GM19324 (cell line): Measurements from ENCODE around the gene TMEM270.
"Not testable (repeated sequence)": the region's sequence is repeated elsewhere in the genome, so short reads cannot be mapped to it uniquely, and the experiment has no call there.

Source experiments
- ATAC-seq: cut with Tn5 transposase; IDR thresholded peaks from one replicate; pipeline ENCODE4 v1.9.1; 2021; ENCODE audit warnings: mild to moderate bottlenecking, moderate library complexity; ENCODE audit not compliant: unreplicated experiment, low FRiP score

TMEM270 gene

GRCh38 chr7:73860859-73861258, at the start of gene TMEM270:
TMEM270 (plus strand) TSS chr7:73861159; CDS start chr7:73861195, 36 bp downstream.
- ATAC-seq: no peak

GRCh38 chr7:73811760-73812168, 49.2 kb upstream of the TMEM270 start:
- no peak for ATAC-seq

- ATAC-seq: no peak
Measured at GRCh38 chr7:73812996-73813395, 48.0 kb upstream of the TMEM270 start.

- no peak for ATAC-seq
Measured at GRCh38 chr7:73815436-73815835, 45.5 kb upstream of the TMEM270 start.

GRCh38 chr7:73817121-73817520, 43.8 kb upstream of the TMEM270 start:
- no peak for ATAC-seq

- ATAC-seq: no peak
Measured at GRCh38 chr7:73820013-73820412, 40.9 kb upstream of the TMEM270 start.

GRCh38 chr7:73821597-73822285, 39.2 kb upstream of the TMEM270 start:
- ATAC-seq: not testable (repeated sequence)

GRCh38 chr7:73822319-73823173, 38.4 kb upstream of the TMEM270 start:
- no peak for ATAC-seq

- no peak for ATAC-seq
Measured at GRCh38 chr7:73823257-73823656, 37.7 kb upstream of the TMEM270 start.

- ATAC-seq: no peak
Measured at GRCh38 chr7:73823873-73824592, 36.9 kb upstream of the TMEM270 start.

- no peak for ATAC-seq
Measured at GRCh38 chr7:73824986-73825385, 36.0 kb upstream of the TMEM270 start.

GRCh38 chr7:73827567-73828106, 33.3 kb upstream of the TMEM270 start:
- ATAC-seq: no peak

GRCh38 chr7:73828107-73828803, 32.7 kb upstream of the TMEM270 start:
- ATAC-seq: no peak

GRCh38 chr7:73828972-73829371, 32.0 kb upstream of the TMEM270 start:
- ATAC-seq: no peak

GRCh38 chr7:73829505-73829904, 31.5 kb upstream of the TMEM270 start:
- no peak for ATAC-seq

GRCh38 chr7:73829921-73830680, 30.9 kb upstream of the TMEM270 start:
- no peak for ATAC-seq

GRCh38 chr7:73830681-73831583, 30.0 kb upstream of the TMEM270 start, which contains the start of gene CLDN4:
CLDN4 (plus strand) TSS chr7:73830996; CDS start chr7:73831202, 206 bp downstream.
- no peak for ATAC-seq

GRCh38 chr7:73831584-73831833, 29.4 kb upstream of the TMEM270 start:
- ATAC-seq: no peak
